DMS 273 treated with DMSO at 0.1 percent for 48 hours (cell line): Measurements from ENCODE around the gene GNAI3.

Experiments
- DNase-seq: peaks from one replicate; lab custom pipeline; 2025; lab: John Stamatoyannopoulos, UW

The GNAI3 gene

GRCh38 chr1:109527098-109527811 lies 21.2 kb upstream of the GNAI3 start:
- DNase-seq = no peak

GRCh38 chr1:109527846-109528695 lies 20.3 kb upstream of the GNAI3 start:
- peak; percentile 69 for DNase-seq

GRCh38 chr1:109528712-109529111 lies 19.7 kb upstream of the GNAI3 start:
- DNase-seq = no peak

- peak; percentile 91 for DNase-seq
Observed at GRCh38 chr1:109529881-109530456, 18.4 kb upstream of the GNAI3 start.

- peak; percentile 92 for DNase-seq
Observed at GRCh38 chr1:109530457-109531087, 17.8 kb upstream of the GNAI3 start.

GRCh38 chr1:109531380-109531779 lies 17.0 kb upstream of the GNAI3 start:
- DNase-seq = no peak

- DNase-seq = no peak
Observed at GRCh38 chr1:109531826-109532364, 16.5 kb upstream of the GNAI3 start.

GRCh38 chr1:109532365-109533136 lies 15.9 kb upstream of the GNAI3 start:
- DNase-seq = peak; percentile 67

- no peak for DNase-seq
Observed at GRCh38 chr1:109534307-109534858, 14.0 kb upstream of the GNAI3 start.

- DNase-seq = no peak
Observed at GRCh38 chr1:109535481-109535880, 12.9 kb upstream of the GNAI3 start.

- DNase-seq = peak; percentile 67
Observed at GRCh38 chr1:109535971-109536491, 12.4 kb upstream of the GNAI3 start.

GRCh38 chr1:109537450-109538178 lies 10.8 kb upstream of the GNAI3 start:
- no peak for DNase-seq

- no peak for DNase-seq
Observed at GRCh38 chr1:109538827-109539555, 9.4 kb upstream of the GNAI3 start.

GRCh38 chr1:109539676-109540075 lies 8.7 kb upstream of the GNAI3 start, which contains the start of gene GPR61:
TSS of gene GPR61 (plus strand) at chr1:109539872. CDS start at chr1:109543023, 3,151 bp downstream.
- no peak for DNase-seq

- no peak for DNase-seq
Observed at GRCh38 chr1:109541102-109541501, 7.3 kb upstream of the GNAI3 start.

GRCh38 chr1:109542657-109543056 lies 5.8 kb upstream of the GNAI3 start:
- DNase-seq = no peak

GRCh38 chr1:109543283-109543987 lies 5.0 kb upstream of the GNAI3 start:
- no peak for DNase-seq

- DNase-seq = no peak
Observed at GRCh38 chr1:109543988-109544735, 4.3 kb upstream of the GNAI3 start.
